Sigmoid colon (tissue), 4 donors: ENCODE measurements around the gene CD28.

ENCODE experiments used
- EP300 ChIP-seq, 4 donors: sonication (generic); formaldehyde crosslinking; IDR thresholded peaks; one replicate each; pipeline ENCODE4 v1.6.1; 2017; ENCODE audit warnings: antibody characterized with exemption in 4 of 4
- POLR2A ChIP-seq, 2 donors: fragments of 450-650 bp; IDR thresholded peaks; one replicate each; pipeline ENCODE4 v1.6.1; 2016; ENCODE audit warnings: antibody characterized with exemption in 2 of 2, mild to moderate bottlenecking in 2 of 2, moderate library complexity in 2 of 2
- TF ChIP-seq, protein P1 (sequence below), 4 experiments: fragments of 450-650 bp in 3 of 4; fragments of 200-600 bp in 1 of 4; IDR thresholded peaks; one replicate each; pipeline ENCODE4 v1.5.1; 2016 to 2019; ENCODE audit warnings: antibody characterized with exemption in 4 of 4, mild to moderate bottlenecking in 3 of 4, moderate library complexity in 2 of 4

DNA sequence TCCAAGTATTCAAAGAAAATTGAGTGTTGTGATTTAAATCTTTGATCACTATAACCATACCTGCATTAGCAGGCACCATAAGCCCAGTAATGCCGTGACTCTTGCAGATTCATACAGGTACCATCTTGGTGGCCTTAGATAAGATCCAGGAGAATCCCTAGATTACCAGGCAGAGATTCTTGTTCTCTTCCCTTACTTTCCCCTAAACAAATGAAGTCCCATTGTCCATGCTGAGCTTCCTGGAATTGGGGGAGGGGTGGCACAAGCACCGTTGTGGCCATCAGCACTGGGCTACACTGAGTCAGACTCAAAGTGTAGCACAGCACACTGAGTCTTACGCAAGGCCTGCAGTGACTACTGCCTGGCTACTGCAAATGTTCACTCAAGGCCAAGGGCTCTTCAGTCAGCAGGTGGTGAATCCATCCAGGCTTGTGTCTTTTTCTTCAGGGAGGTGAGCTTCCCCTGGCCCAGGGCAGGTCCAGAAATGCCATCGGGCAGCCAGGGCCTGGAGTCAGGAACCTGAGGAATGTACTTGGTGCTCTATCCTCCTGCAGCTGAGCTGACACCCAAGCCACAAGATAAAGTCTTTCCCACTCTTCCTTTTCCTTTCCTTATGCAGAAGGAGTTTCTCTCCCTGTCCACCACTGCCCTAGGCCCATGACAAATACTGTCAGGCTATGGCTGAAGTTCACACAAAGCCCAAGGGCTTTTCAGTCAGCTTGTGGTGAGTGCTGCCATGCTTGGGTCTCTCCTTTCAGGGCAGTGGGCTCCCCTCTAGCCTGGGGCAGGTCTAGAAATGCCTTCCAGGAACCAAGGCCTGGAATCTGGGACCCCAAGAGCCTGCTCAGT, 52.6 kb downstream of the CD28 start:
- TF ChIP-seq POLR2A (IDR thresholded peaks at IDR 0.05) = no peak
- TF ChIP-seq, protein P1, sequence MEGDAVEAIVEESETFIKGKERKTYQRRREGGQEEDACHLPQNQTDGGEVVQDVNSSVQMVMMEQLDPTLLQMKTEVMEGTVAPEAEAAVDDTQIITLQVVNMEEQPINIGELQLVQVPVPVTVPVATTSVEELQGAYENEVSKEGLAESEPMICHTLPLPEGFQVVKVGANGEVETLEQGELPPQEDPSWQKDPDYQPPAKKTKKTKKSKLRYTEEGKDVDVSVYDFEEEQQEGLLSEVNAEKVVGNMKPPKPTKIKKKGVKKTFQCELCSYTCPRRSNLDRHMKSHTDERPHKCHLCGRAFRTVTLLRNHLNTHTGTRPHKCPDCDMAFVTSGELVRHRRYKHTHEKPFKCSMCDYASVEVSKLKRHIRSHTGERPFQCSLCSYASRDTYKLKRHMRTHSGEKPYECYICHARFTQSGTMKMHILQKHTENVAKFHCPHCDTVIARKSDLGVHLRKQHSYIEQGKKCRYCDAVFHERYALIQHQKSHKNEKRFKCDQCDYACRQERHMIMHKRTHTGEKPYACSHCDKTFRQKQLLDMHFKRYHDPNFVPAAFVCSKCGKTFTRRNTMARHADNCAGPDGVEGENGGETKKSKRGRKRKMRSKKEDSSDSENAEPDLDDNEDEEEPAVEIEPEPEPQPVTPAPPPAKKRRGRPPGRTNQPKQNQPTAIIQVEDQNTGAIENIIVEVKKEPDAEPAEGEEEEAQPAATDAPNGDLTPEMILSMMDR (IDR thresholded peaks at IDR 0.05) = no peak
- no peak for TF ChIP-seq EP300 (IDR thresholded peaks at IDR 0.05)
